ENCODE measurements around the gene TENM3. TPM values are rescaled to one million over a fixed set of nuclear protein-coding genes. Genes with fewer than 3 reads are reported as not detected.

Gene TENM3
- polyA plus RNA-seq, 1 of the 3 experiments (the other 2 are of a cell fraction), result 10.4 TPM

GRCh38 chr4:182245541-182246215 is 2.5 kb downstream of the TENM3 start:
- Histone ChIP-seq H3F3A (replicated peaks; ENCODE audit: insufficient read depth) (peaks cover 9% of the 10 kb centered on the region), H3K27ac (ENCODE audit: low read depth in 2 of 2, low read length in 1 of 2) (no peak overlapping the region), H4K20me1 (ENCODE audit: insufficient read depth) (no peaks in the 10 kb centered on the region), H3K9me2 (no peaks in the 10 kb centered on the region), H3K27me3 (ENCODE audit: insufficient read depth) (no peaks in the 10 kb centered on the region), H3K36me3 (replicated peaks in 1 of 2; ENCODE audit: control insufficient read depth in 1 of 2, insufficient read depth in 2 of 2, low read length in 1 of 2) (no peaks in the 10 kb centered on the region), H3K4me3 (ENCODE audit: low read depth in 2 of 2, low read length in 1 of 2) (no peak overlapping the region), H2AFZ (ENCODE audit: low read depth) (no peak overlapping the region), H3K9ac (no peak overlapping the region), H3K79me2 (ENCODE audit: insufficient read depth) (no peaks in the 10 kb centered on the region), H3K9me3 (no peaks in the 10 kb centered on the region), H3K4me2 (no peak overlapping the region), H3K4me1 (ENCODE audit: control insufficient read depth in 1 of 2, insufficient read depth in 2 of 2, low read depth in 1 of 2, low read length in 1 of 2) (peaks cover 0 to 2% of the 10 kb centered on the region in 2 experiments; a peak in 1 of 4 replicates)
- POLR2A ChIA-PET, result no interaction called here
- no peak for DNase-seq
- 92% methylated on average over 10 of the region's 10 CpGs for WGBS (ENCODE audit: low lambda C conversion rate)
- no peak for TF ChIP-seq ELF1 (IDR thresholded peaks at IDR 0.05)
- TF ChIP-seq POLR2AphosphoS5 (IDR thresholded peaks at IDR 0.05; ENCODE audit: low read depth, low read length), result no peak
- no peak for TF ChIP-seq MXI1 (IDR thresholded peaks at IDR 0.05; ENCODE audit: low read depth, low read length)
- TF ChIP-seq SMC3 (IDR thresholded peaks at IDR 0.05; ENCODE audit: low read depth, low read length), result no peak
- no peak for TF ChIP-seq TEAD4 (IDR thresholded peaks at IDR 0.05; ENCODE audit: borderline replicate concordance, insufficient read depth)
- TF ChIP-seq, protein P1, sequence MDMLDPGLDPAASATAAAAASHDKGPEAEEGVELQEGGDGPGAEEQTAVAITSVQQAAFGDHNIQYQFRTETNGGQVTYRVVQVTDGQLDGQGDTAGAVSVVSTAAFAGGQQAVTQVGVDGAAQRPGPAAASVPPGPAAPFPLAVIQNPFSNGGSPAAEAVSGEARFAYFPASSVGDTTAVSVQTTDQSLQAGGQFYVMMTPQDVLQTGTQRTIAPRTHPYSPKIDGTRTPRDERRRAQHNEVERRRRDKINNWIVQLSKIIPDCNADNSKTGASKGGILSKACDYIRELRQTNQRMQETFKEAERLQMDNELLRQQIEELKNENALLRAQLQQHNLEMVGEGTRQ (IDR thresholded peaks at IDR 0.05; ENCODE audit: borderline replicate concordance, low read depth, low read length), result no peak
- no peak for TF ChIP-seq JUND (IDR thresholded peaks at IDR 0.05)
- no peak for TF ChIP-seq EP300 (IDR thresholded peaks at IDR 0.05; ENCODE audit: borderline replicate concordance in 1 of 2, low read depth in 1 of 2, low read length in 1 of 2)
- TF ChIP-seq CHD2 (IDR thresholded peaks at IDR 0.05; ENCODE audit: low read length, partially characterized antibody), result no peak
- TF ChIP-seq, protein P2, sequence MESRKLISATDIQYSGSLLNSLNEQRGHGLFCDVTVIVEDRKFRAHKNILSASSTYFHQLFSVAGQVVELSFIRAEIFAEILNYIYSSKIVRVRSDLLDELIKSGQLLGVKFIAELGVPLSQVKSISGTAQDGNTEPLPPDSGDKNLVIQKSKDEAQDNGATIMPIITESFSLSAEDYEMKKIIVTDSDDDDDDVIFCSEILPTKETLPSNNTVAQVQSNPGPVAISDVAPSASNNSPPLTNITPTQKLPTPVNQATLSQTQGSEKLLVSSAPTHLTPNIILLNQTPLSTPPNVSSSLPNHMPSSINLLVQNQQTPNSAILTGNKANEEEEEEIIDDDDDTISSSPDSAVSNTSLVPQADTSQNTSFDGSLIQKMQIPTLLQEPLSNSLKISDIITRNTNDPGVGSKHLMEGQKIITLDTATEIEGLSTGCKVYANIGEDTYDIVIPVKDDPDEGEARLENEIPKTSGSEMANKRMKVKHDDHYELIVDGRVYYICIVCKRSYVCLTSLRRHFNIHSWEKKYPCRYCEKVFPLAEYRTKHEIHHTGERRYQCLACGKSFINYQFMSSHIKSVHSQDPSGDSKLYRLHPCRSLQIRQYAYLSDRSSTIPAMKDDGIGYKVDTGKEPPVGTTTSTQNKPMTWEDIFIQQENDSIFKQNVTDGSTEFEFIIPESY (IDR thresholded peaks at IDR 0.05; ENCODE audit: borderline replicate concordance, low read depth), result no peak
- CTCF ChIA-PET, result interaction anchor here (1.5 kb wide), 1 partner anchor 16 kb away, joined by 3 read pairs; no protein-coding TSS in a partner anchor

- H3K27me3 ChIP-seq (ENCODE audit: insufficient read depth), result no peaks in the 10 kb centered on the region
- no peaks in the 10 kb centered on the region for H3K9me3 ChIP-seq
- no peak overlapping the region for H3K4me2 ChIP-seq
- no peak overlapping the region for H3K27ac ChIP-seq (ENCODE audit: low read depth in 2 of 2, low read length in 1 of 2)
- DNase-seq, result no peak
- H3K4me1 ChIP-seq (ENCODE audit: control insufficient read depth in 1 of 2, insufficient read depth in 2 of 2, low read depth in 1 of 2, low read length in 1 of 2), result no peaks in the 10 kb centered on the region
- no peaks in the 10 kb centered on the region for H3K9me2 ChIP-seq
- no peaks in the 10 kb centered on the region for H3K79me2 ChIP-seq (ENCODE audit: insufficient read depth)
- no peak overlapping the region for H3K4me3 ChIP-seq (ENCODE audit: low read depth in 2 of 2, low read length in 1 of 2)
- no peaks in the 10 kb centered on the region for H3F3A ChIP-seq (replicated peaks; ENCODE audit: insufficient read depth)
- H3K36me3 ChIP-seq (replicated peaks in 1 of 2; ENCODE audit: control insufficient read depth in 1 of 2, insufficient read depth in 2 of 2, low read length in 1 of 2), result no peaks in the 10 kb centered on the region
- no peaks in the 10 kb centered on the region for H4K20me1 ChIP-seq (ENCODE audit: insufficient read depth)
- H2AFZ ChIP-seq (ENCODE audit: low read depth), result no peak overlapping the region
- WGBS (ENCODE audit: low lambda C conversion rate), result 85% methylated on average over 27 of the region's 27 CpGs
- CTCF ChIA-PET, result interaction anchor here (1.5 kb wide), 1 partner anchor 17 kb away, joined by 3 read pairs; no protein-coding TSS in a partner anchor
- no peak overlapping the region for H3K9ac ChIP-seq
- POLR2A ChIA-PET, result no interaction called here
- TF ChIP-seq FOSL2 (IDR thresholded peaks at IDR 0.05; ENCODE audit: borderline replicate concordance, low read depth) (no peak), ELF1 (IDR thresholded peaks at IDR 0.05) (no peak), RCOR1 (IDR thresholded peaks at IDR 0.05; ENCODE audit: low read length) (no peak), CHD2 (IDR thresholded peaks at IDR 0.05; ENCODE audit: low read length, partially characterized antibody) (no peak), GABPA (IDR thresholded peaks at IDR 0.05; ENCODE audit: low read depth) (no peak), TAF1 (IDR thresholded peaks at IDR 0.05; ENCODE audit: borderline replicate concordance, low read depth, low read length) (no peak), FOXM1 (IDR thresholded peaks at IDR 0.05; ENCODE audit: low read depth) (no peak), NFIC (IDR thresholded peaks at IDR 0.05; ENCODE audit: borderline replicate concordance) (no peak), EP300 (IDR thresholded peaks at IDR 0.05; ENCODE audit: borderline replicate concordance in 1 of 2, low read depth in 1 of 2, low read length in 1 of 2) (no peak)
- TF ChIP-seq, protein P3, sequence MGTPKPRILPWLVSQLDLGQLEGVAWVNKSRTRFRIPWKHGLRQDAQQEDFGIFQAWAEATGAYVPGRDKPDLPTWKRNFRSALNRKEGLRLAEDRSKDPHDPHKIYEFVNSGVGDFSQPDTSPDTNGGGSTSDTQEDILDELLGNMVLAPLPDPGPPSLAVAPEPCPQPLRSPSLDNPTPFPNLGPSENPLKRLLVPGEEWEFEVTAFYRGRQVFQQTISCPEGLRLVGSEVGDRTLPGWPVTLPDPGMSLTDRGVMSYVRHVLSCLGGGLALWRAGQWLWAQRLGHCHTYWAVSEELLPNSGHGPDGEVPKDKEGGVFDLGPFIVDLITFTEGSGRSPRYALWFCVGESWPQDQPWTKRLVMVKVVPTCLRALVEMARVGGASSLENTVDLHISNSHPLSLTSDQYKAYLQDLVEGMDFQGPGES (IDR thresholded peaks at IDR 0.05; ENCODE audit: low read depth, low read length), result no peak
- TF ChIP-seq, protein P1 (IDR thresholded peaks at IDR 0.05; ENCODE audit: borderline replicate concordance, low read depth, low read length), result no peak
- TF ChIP-seq, protein P2 (IDR thresholded peaks at IDR 0.05; ENCODE audit: borderline replicate concordance, low read depth), result no peak
Measured at GRCh38 chr4:182246401-182247205, 3.4 kb downstream of the TENM3 start.
